K562 (cell line): ENCODE results near the gene LOXL3. TPM values are rescaled to one million over a fixed set of nuclear protein-coding genes. Genes with fewer than 3 reads are reported as not detected.

Experiments
- ATAC-seq: fragments of 200-7000 bp; cut with Tn5 transposase; 3 replicates; pipeline ENCODE4 v1.9.1; 2020; ENCODE audit warnings: moderate library complexity
- BruUV-seq: library from RNA; stranded (reverse); fragments of 400-500 nt; replicated peaks from 2 replicates; lab custom pipeline; 2021; lab: Mats Ljungman, UMichigan
- CTCF ChIA-PET: fragments of 300-600 bp; formaldehyde crosslinking; extraction: SDS; loops from one replicate; lab custom pipeline; 2021; ENCODE audit warnings: low intra/inter-chr PET ratio; lab: Yijun Ruan, JAX
- POLR2A ChIA-PET: fragments of 300-600, 350-650 bp; sonication (Branson Sonifier 250); formaldehyde crosslinking; extraction: SDS; loops from one replicate; lab custom pipeline; 2021; ENCODE audit warnings: antibody characterized with exemption, inconsistent platforms; lab: Yijun Ruan, JAX
- DNase-seq, 4 experiments: peaks; one replicate each; pipeline versions ENCODE4 v3.0.0 to v3.0.0-alpha.2; 2011 to 2018; ENCODE audit warnings: low spot score in 3 of 4, mixed read lengths in 3 of 4; ENCODE audit errors: extremely low read depth in 1 of 4
- FAIRE-seq: peaks from 2 replicates; lab custom pipeline; 2011; peaks lifted over from hg19 to GRCh38; lab: Jason Lieb, UNC
- H2AFZ ChIP-seq: 2 replicates; pipeline ENCODE4 v1.6.0; 2011; ENCODE audit warnings: low read depth, low read length, control low read depth, inconsistent platforms
- H3K27ac ChIP-seq: fragments of 200-600 bp; 3 replicates; pipeline ENCODE4 v1.8.0; 2011; ENCODE audit warnings: low read depth, mild to moderate bottlenecking, control low read depth, inconsistent platforms, low read length, moderate library complexity, mixed read lengths; ENCODE audit errors: extremely low read depth
- H3K27me3 ChIP-seq, 2 experiments: fragments of 300-600 bp in 1 of 2; 2 replicates in 1 of 2; 3 replicates in 1 of 2; pipeline versions ENCODE4 v1.6.0 to v1.8.0; 2011; ENCODE audit warnings: inconsistent platforms in 2 of 2, low read length in 2 of 2, mild to moderate bottlenecking in 1 of 2, mixed read lengths in 1 of 2, moderate library complexity in 1 of 2; ENCODE audit not compliant: control insufficient read depth in 2 of 2, insufficient read depth in 2 of 2
- H3K36me3 ChIP-seq: fragments of 300-600 bp; 3 replicates; pipeline ENCODE4 v1.8.0; 2011; ENCODE audit warnings: mild to moderate bottlenecking, low read length, inconsistent platforms; ENCODE audit not compliant: control insufficient read depth, insufficient read depth
- H3K4me1 ChIP-seq, 2 experiments: fragments of 200-600 bp in 1 of 2; replicated peaks in 1 of 2; 2 replicates in 1 of 2; 3 replicates in 1 of 2; pipeline versions ENCODE4 v1.5.1 to v1.8.0; 2011; ENCODE audit warnings: inconsistent platforms in 2 of 2, low read length in 2 of 2, mild to moderate bottlenecking in 1 of 2, mixed read lengths in 1 of 2, moderate library complexity in 1 of 2; ENCODE audit not compliant: control insufficient read depth in 2 of 2, insufficient read depth in 2 of 2
- H3K4me2 ChIP-seq: 2 replicates; pipeline ENCODE4 v1.6.1; 2011; ENCODE audit warnings: low read length, control low read depth, inconsistent platforms, mixed read lengths; ENCODE audit not compliant: insufficient read depth
- H3K4me3 ChIP-seq: fragments of 200-600 bp; sonication (generic), shearing (Covaris generic); 2 replicates; pipeline ENCODE4 v1.5.1; 2016; ENCODE audit warnings: control low read depth, inconsistent platforms
- H3K79me2 ChIP-seq: fragments of 200-600 bp; 3 replicates; pipeline ENCODE4 v1.8.0; 2011; ENCODE audit warnings: low read length, inconsistent platforms; ENCODE audit not compliant: control insufficient read depth, insufficient read depth
- H3K9ac ChIP-seq, 2 experiments: 2 replicates each; pipeline versions ENCODE4 v1.6.0 to v1.6.1; 2011; ENCODE audit warnings: low read depth in 2 of 2, low read length in 2 of 2, control low read depth in 1 of 2, inconsistent platforms in 1 of 2, mild to moderate bottlenecking in 1 of 2, mixed read lengths in 1 of 2; ENCODE audit not compliant: insufficient read depth in 1 of 2
- H3K9me1 ChIP-seq: one replicate; pipeline ENCODE4 v1.6.0; 2011; ENCODE audit warnings: inconsistent platforms, mild to moderate bottlenecking, low read length, moderate library complexity; ENCODE audit not compliant: control insufficient read depth, insufficient read depth
- H3K9me3 ChIP-seq: replicated peaks from 2 replicates; pipeline ENCODE4 v1.5.1; 2011; ENCODE audit warnings: low read depth, low read length, inconsistent platforms; ENCODE audit not compliant: control insufficient read depth, insufficient read depth
- H4K20me1 ChIP-seq: replicated peaks from 2 replicates; pipeline ENCODE4 v1.6.1; 2011; ENCODE audit warnings: low read length, inconsistent platforms, mixed read lengths; ENCODE audit not compliant: control insufficient read depth, insufficient read depth
- CTCFL ChIP-seq: IDR thresholded peaks from 2 replicates; pipeline ENCODE4 v1.6.1; 2011; ENCODE audit warnings: borderline replicate concordance, low read depth, mild to moderate bottlenecking, moderate library complexity, low read length; ENCODE audit not compliant: insufficient read depth, poor library complexity, severe bottlenecking
- POLR2A ChIP-seq: fragments of 450-650 bp; conservative IDR thresholded peaks from 2 replicates; pipeline ENCODE4 v1.6.1; 2016
- POLR2AphosphoS5 ChIP-seq: IDR thresholded peaks from 2 replicates; pipeline ENCODE4 v1.6.1; 2011; ENCODE audit warnings: mild to moderate bottlenecking, low read depth, low read length, moderate library complexity; ENCODE audit not compliant: control insufficient read depth, insufficient read depth
- ZNF512 ChIP-seq: IDR thresholded peaks from 2 replicates; pipeline ENCODE4 v1.6.1; 2016; ENCODE audit warnings: missing genetic modification characterization, missing compliant biosample characterization
- WGBS: fragments of 100-300 bp; shearing (Covaris generic); methylation state at CpG from one replicate; pipeline ENCODE4 v1.1.6; 2016; ENCODE audit warnings: low coverage, mixed read lengths; ENCODE audit not compliant: insufficient coverage; ENCODE audit errors: missing lambda C conversion rate; 5-methylcytosine and 5-hydroxymethylcytosine counted together
- in situ Hi-C: fragments of 300-500 bp; cut with MboI; formaldehyde crosslinking; loops from 4 replicates; pipeline ENCODE4 v1.15.0; 2018; ENCODE audit warnings: inconsistent platforms, mixed read lengths
- intact Hi-C: fragments of 100-400 bp; cut with micrococcal nuclease; formaldehyde crosslinking; loops from 2 replicates; pipeline ENCODE4 v1.14.2; 2022
- polyA plus RNA-seq, 8 experiments: library from polyadenylated mRNA; depleted of rRNA in 4 of 8; stranded (reverse) in 5 of 8; unstranded in 3 of 8; fragments of >200 nt; fragmentation: Nextera tagmentation in 2 of 8; fragmentation: Illumina TruSeq in 1 of 8; extraction: Ambion mirVana in 2 of 8; extraction: Trizol in 1 of 8; gene quantifications; 2 replicates each; pipeline versions ENCODE4 v1.2.1 to v1.2.3, GENCODE V29; 2011 to 2014; ENCODE audit warnings: inconsistent platforms in 1 of 8, missing spikeins in 1 of 8
- total RNA-seq, 7 experiments: library from RNA; depleted of rRNA in 6 of 7; stranded (reverse); fragments of >200 nt in 6 of 7; fragmentation: Illumina TruSeq in 2 of 7; extraction: Trizol in 2 of 7; gene quantifications; 2 replicates each; pipeline versions ENCODE4 v1.2.1 to v1.2.3, GENCODE V29; 2011 to 2021; ENCODE audit warnings: low replicate concordance in 1 of 7

The LOXL3 gene
- total and polyA plus RNA-seq, 9 of the 15 experiments (the other 6 are each of a cell fraction or from before 2014, with no cell fraction given): 0.22 to 0.99 (median 0.31) TPM

- ChIA-PET CTCF (no interaction called here), POLR2A (interaction anchor here (0.6 to 3.7 kb wide), 6 partner anchors 9 to 205 kb away, joined by 3 to 17 read pairs (median 4); partner anchors contain the start of genes INO80B and WBP1)
- peaks cover 5% of the 10 kb centered on the region; the same call in 1 of the 2 replicates for H4K20me1 ChIP-seq
Measured at GRCh38 chr2:74533464-74533863, 20.3 kb downstream of the LOXL3 start.

More at GRCh38 chr2:74533464-74533863, 20.3 kb downstream of the LOXL3 start:
- ATAC-seq (no peak), DNase-seq (no peak), FAIRE-seq (no peak)
- TF ChIP-seq POLR2A (peak; percentile 30; the same call in 1 of the 2 replicates), ZNF512 (tag) (no peak), CTCFL (no peak), POLR2AphosphoS5 (0 out of 2 replicates have a peak, but pooled peaks have one; percentile 18)
- Histone ChIP-seq H3K36me3 (peaks cover 36% of the 10 kb centered on the region), H3K79me2 (peaks cover 34% of the 10 kb centered on the region), H2AFZ (no peak overlapping the region), H3K9me1 (peaks cover 3% of the 10 kb centered on the region), H3K4me3 (no peak overlapping the region), H3K9me3 (no peaks in the 10 kb centered on the region), H3K4me2 (no peak overlapping the region), H3K27me3 (no peaks in the 10 kb centered on the region), H3K9ac (no peak overlapping the region), H3K4me1 (peaks cover 20 to 36% of the 10 kb centered on the region in 2 experiments; a peak in 4 of 5 replicates), H3K27ac (no peak overlapping the region)
- no TSS peak for BruUV-seq
- in situ Hi-C loops (no loop called here), intact Hi-C loops (loop anchor here (5.0 kb wide), 2 partner anchors 54 to 281 kb away; no protein-coding TSS in a partner anchor)
- 77% methylated on average over 4 of the region's 4 CpGs for WGBS
